NK-92 treated with Interleukin-12 subunit alpha and Interleukin-12 subunit beta, amount 100 ng/mL, for 24 hours (cell line): ENCODE results near the gene FAM131B.
A peak's percentile ranks its signal among the peaks of the same experiment; 100 is the strongest.
"Not testable (repeated sequence)": the region's sequence is repeated elsewhere in the genome, so short reads cannot be mapped to it uniquely, and the experiment has no call there.

Experiments used
- DNase-seq: peaks from one replicate; lab custom pipeline; 2025; lab: John Stamatoyannopoulos, UW

The FAM131B gene

GRCh38 chr7:143362131-143363015, at the start of gene FAM131B:
FAM131B (minus strand) TSS chr7:143362713; CDS start chr7:143362603, 110 bp downstream.
- DNase-seq = no peak

- no peak for DNase-seq
Measured at GRCh38 chr7:143411976-143412708, 49.6 kb upstream of the FAM131B start.

- DNase-seq = no peak
Measured at GRCh38 chr7:143410521-143411004, 48.0 kb upstream of the FAM131B start.

GRCh38 chr7:143408686-143409561, 46.4 kb upstream of the FAM131B start, which contains the start of gene EPHA1:
EPHA1 (minus strand) TSS chr7:143408856; CDS start chr7:143408805, 51 bp downstream.
- DNase-seq = no peak

- no peak for DNase-seq
Measured at GRCh38 chr7:143408252-143408685, 45.8 kb upstream of the FAM131B start.

- peak; percentile 50 for DNase-seq
Measured at GRCh38 chr7:143407287-143408251, 45.1 kb upstream of the FAM131B start.

- DNase-seq = no peak
Measured at GRCh38 chr7:143406002-143406357, 43.5 kb upstream of the FAM131B start.

- DNase-seq = no peak
Measured at GRCh38 chr7:143405173-143406001, 42.9 kb upstream of the FAM131B start.

- not testable (repeated sequence) for DNase-seq
Measured at GRCh38 chr7:143402233-143402632, 39.7 kb upstream of the FAM131B start.

GRCh38 chr7:143401265-143401664, 38.8 kb upstream of the FAM131B start:
- no peak for DNase-seq

GRCh38 chr7:143399642-143400041, 37.1 kb upstream of the FAM131B start:
- no peak for DNase-seq

- no peak for DNase-seq
Measured at GRCh38 chr7:143399151-143399550, 36.6 kb upstream of the FAM131B start.

- DNase-seq = no peak
Measured at GRCh38 chr7:143398616-143399015, 36.1 kb upstream of the FAM131B start.

- no peak for DNase-seq
Measured at GRCh38 chr7:143397710-143398530, 35.4 kb upstream of the FAM131B start.

- no peak for DNase-seq
Measured at GRCh38 chr7:143396625-143397556, 34.4 kb upstream of the FAM131B start.

GRCh38 chr7:143396182-143396581, 33.7 kb upstream of the FAM131B start:
- no peak for DNase-seq
